Right lobe of liver (tissue), 6 donors: ENCODE measurements around the gene MUC6. TPM values are rescaled to one million over a fixed set of nuclear protein-coding genes. Genes with fewer than 3 reads are reported as not detected.
A peak's percentile ranks its signal among the peaks of the same experiment; 100 is the strongest.

Source experiments
- ATAC-seq, 4 donors: fragments of 200-7000 bp; cut with Tn5 transposase; one replicate each; pipeline ENCODE4 v1.9.1; 2020; ENCODE audit warnings: mild to moderate bottlenecking in 4 of 4, moderate library complexity in 4 of 4
- DNase-seq, 3 donors: peaks; one replicate each; pipeline ENCODE4 v3.0.0-alpha.2; 2020
- H3K27ac ChIP-seq, 3 donors: fragments of 200-600 bp; one replicate each; pipeline ENCODE4 v1.8.0; 2022
- H3K27me3 ChIP-seq, 2 donors: fragments of 200-600 bp; one replicate each; pipeline ENCODE4 v1.8.0; 2022
- H3K36me3 ChIP-seq, 4 donors: fragments of 200-600 bp; sonication (generic) in 1 of 4; one replicate each; pipeline versions ENCODE4 v1.5.1 to v1.8.0; 2017 to 2022; ENCODE audit warnings: control low read depth in 1 of 4
- H3K4me1 ChIP-seq, 4 donors: fragments of 200-600 bp; sonication (generic) in 1 of 4; one replicate each; pipeline versions ENCODE4 v1.5.1 to v1.8.0; 2017 to 2022; ENCODE audit warnings: control low read depth in 1 of 4
- H3K4me3 ChIP-seq, 3 donors: fragments of 200-600 bp; one replicate each; pipeline ENCODE4 v1.8.0; 2022
- H3K9me3 ChIP-seq, 4 donors: fragments of 200-600 bp; sonication (generic) in 1 of 4; one replicate each; pipeline versions ENCODE4 v1.5.1 to v1.8.0; 2017 to 2022; ENCODE audit warnings: control low read depth in 1 of 4
- POLR2A ChIP-seq: fragments of 450-650 bp; IDR thresholded peaks from one replicate; pipeline ENCODE4 v1.6.1; 2017; ENCODE audit warnings: antibody characterized with exemption, mild to moderate bottlenecking
- WGBS: methylation state at CpG from one replicate; pipeline ENCODE4 v1.1.6; 2018; ENCODE audit warnings: low coverage, low lambda C conversion rate; ENCODE audit not compliant: insufficient coverage; ENCODE audit errors: missing lambda C conversion rate; 5-methylcytosine and 5-hydroxymethylcytosine counted together
- intact Hi-C, 2 donors: fragments of 100-400 bp; cut with DNase I; formaldehyde crosslinking; loops; one replicate each; pipeline versions ENCODE4 v1.11.2 to v1.14.1; 2022
- total RNA-seq, 6 experiments: library from RNA; depleted of rRNA in 2 of 6; stranded (reverse); fragments of >200 nt in 2 of 6; fragmentation: NEBNext Ultra II Directional in 3 of 6; extraction: Animal tissue kit (Norgen Biotek cat#: 25700) in 3 of 6; gene quantifications; one replicate each; pipeline versions ENCODE4 v1.1.0 to v1.2.4, GENCODE V29; 2016 to 2023
- TF ChIP-seq, protein P1 (sequence below), 4 donors: fragments of 200-600 bp in 3 of 4; fragments of 450-650 bp in 1 of 4; IDR thresholded peaks; one replicate each; pipeline versions ENCODE4 v1.5.1 to v1.8.0; 2016 to 2022; ENCODE audit warnings: antibody characterized with exemption in 4 of 4, mild to moderate bottlenecking in 2 of 4
- donor health status: DM: no; HTN: yes; CAD: no.
- donor health status: DM: no; HTN: no; CAD: no.
- donor health status: DM: no; HTN: no; CAD: no.
- donor health status: DM: no; HTN: yes; CAD: no.
- donor health status: DM: no; HTN: yes; CAD: no.

The MUC6 gene
- total RNA-seq, 6 experiments from 2014 or later: 0.31 to 2.1 (median 0.72) TPM

DNA sequence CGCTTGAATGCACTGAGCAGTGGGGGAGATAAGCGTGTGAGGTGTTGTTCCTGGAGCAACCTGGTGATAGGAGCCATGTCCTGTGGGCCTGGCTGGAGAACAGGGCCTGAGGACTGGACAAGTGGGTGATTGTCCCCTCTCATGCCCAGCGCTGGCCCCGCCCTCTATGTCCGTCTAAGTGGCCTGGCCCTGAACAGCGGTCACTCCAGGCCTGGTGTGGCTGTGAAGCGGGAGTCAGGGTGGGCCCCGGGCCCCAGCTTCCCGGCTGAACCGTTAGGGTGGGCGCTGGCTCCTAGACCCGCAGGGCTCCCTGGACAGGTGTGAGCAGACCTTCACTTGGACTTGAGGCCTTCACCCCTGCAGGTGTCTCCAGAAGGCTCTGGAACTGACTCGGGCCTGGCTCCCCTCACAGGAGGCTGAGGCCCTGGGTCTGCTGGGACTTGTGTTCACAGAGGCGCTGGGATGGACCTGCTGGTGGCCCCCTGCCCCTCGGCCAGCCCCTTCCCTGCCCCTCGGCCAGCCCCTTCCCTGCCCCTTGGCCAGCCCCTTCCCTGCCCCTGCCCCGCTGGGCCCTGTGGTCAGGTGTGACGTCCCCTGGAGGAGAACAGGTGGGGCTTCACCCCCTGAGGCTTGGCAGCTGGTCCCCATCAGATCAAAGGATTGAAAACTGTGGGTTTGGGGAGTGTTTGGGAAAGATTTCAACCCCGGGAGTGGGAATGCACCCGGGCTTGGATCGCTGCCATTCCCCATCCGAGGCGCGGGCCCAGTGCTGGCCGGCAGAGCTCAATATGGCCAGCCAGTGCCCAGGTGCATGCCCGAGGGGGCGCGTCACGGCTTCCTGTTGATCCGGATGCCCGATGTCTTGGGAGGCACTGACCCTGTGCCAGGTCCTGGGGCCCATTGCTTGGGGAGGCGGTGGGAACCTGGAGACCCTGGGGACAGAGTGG is 3.2 kb upstream of the MUC6 start:
- Histone ChIP-seq H3K27ac (no peak overlapping the region), H3K4me3 (no peak overlapping the region), H3K9me3 (no peaks in the 10 kb centered on the region), H3K36me3 (no peaks in the 10 kb centered on the region), H3K27me3 (no peaks in the 10 kb centered on the region), H3K4me1 (no peaks in the 10 kb centered on the region)
- 93% methylated on average over 3 of the region's 32 CpGs for WGBS
- DNase-seq (peak in 1 of 3 donors; percentile 54), ATAC-seq (peak in 1 of 4 donors; percentile 15)
- intact Hi-C loops: no loop called here
- TF ChIP-seq, protein P1, sequence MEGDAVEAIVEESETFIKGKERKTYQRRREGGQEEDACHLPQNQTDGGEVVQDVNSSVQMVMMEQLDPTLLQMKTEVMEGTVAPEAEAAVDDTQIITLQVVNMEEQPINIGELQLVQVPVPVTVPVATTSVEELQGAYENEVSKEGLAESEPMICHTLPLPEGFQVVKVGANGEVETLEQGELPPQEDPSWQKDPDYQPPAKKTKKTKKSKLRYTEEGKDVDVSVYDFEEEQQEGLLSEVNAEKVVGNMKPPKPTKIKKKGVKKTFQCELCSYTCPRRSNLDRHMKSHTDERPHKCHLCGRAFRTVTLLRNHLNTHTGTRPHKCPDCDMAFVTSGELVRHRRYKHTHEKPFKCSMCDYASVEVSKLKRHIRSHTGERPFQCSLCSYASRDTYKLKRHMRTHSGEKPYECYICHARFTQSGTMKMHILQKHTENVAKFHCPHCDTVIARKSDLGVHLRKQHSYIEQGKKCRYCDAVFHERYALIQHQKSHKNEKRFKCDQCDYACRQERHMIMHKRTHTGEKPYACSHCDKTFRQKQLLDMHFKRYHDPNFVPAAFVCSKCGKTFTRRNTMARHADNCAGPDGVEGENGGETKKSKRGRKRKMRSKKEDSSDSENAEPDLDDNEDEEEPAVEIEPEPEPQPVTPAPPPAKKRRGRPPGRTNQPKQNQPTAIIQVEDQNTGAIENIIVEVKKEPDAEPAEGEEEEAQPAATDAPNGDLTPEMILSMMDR (IDR thresholded peaks at IDR 0.05): no peak
- no peak for TF ChIP-seq POLR2A

DNA sequence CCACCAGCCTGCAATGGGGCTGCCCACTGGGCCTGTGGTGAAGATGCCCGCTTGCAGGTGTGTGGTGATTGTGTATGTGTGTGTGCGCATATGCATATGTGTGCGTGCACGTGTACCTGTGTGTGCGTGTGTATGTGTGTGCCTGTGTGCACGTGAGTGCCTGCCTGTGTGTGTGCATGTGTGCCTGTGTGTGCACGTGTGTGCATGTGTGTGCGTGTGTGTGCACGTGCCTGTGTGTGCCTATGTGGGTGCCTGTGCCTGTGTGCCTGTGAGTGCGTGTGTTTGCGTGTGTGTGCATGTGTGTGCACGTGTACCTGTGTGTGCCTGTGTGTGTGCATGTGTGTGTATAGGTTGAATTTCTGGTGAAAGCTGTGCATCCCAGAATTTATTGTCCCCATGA is 2.4 kb upstream of the MUC6 start:
- no peak overlapping the region for H3K4me3 ChIP-seq
- no peaks in the 10 kb centered on the region for H3K36me3 ChIP-seq
- ATAC-seq: no peak
- no peak overlapping the region for H3K27ac ChIP-seq
- TF ChIP-seq POLR2A: no peak
- TF ChIP-seq, protein P1 (IDR thresholded peaks at IDR 0.05): no peak
- no peaks in the 10 kb centered on the region for H3K4me1 ChIP-seq
- no peak for DNase-seq
- H3K9me3 ChIP-seq: no peaks in the 10 kb centered on the region
- 90% methylated on average over 2 of the region's 12 CpGs for WGBS
- H3K27me3 ChIP-seq: no peaks in the 10 kb centered on the region
- intact Hi-C loops: no loop called here

DNA sequence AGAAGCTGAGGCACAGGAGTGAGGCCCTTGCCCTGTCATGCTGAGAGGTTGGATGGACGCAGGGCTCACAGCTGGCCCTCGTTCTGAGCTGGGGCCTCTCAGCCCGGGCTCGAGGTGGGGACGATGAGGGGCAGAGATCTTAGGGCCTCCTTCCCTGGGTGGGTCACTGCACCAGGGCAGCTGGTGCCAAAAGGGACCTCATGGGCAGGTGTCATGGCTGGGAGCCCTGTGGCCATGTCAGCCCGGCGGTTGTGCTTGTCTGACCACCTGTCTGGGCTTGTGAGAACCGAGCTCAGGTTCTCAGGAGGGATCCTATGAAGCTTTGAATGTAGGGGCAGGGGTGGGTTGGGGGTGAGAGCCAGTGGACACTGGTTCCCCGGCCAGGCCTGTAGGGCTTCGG is 1.8 kb upstream of the MUC6 start:
- ATAC-seq: no peak
- intact Hi-C loops: no loop called here

DNA sequence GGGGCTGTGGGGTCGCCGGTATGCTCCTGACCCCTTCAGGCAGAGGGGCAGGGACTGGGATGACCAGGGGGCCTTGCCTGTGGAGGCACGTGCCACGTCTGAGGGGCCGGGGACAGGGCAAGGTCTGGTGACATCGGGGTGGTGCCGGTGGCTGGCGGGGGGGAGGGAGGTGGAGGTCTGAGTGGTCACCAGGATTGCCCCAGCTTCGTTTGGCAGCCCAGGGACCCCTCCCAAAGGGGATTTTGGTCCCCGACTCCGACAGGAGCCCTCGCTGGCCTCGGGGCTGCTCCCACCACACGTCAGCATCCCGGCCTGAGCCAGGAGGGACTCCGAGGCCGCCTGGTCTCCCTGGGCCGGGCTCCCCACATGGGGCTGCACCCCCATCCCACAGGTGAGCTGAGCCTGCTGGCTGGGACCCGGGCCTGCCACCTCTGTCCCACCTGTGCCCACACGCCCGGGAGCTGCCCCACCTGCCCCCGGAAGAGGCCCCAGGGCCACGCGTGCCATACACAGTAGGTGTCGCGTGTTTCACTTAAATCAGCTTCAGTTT is 1.1 kb upstream of the MUC6 start:
- no CpG with 5 or more reads among the region's 26 CpGs for WGBS
- intact Hi-C loops: no loop called here
- Histone ChIP-seq H3K36me3 (no peaks in the 10 kb centered on the region), H3K4me3 (no peak overlapping the region), H3K4me1 (no peaks in the 10 kb centered on the region), H3K27ac (no peak overlapping the region), H3K9me3 (no peaks in the 10 kb centered on the region), H3K27me3 (no peaks in the 10 kb centered on the region)
- TF ChIP-seq, protein P1 (IDR thresholded peaks at IDR 0.05): no peak
- TF ChIP-seq POLR2A: no peak
- ATAC-seq (no peak), DNase-seq (no peak)

More for the DNA sequence above, 1.8 kb upstream of the MUC6 start:
- WGBS: 84% methylated on average over 7 of the region's 10 CpGs
- H3K4me3 ChIP-seq: no peak overlapping the region
- no peaks in the 10 kb centered on the region for H3K27me3 ChIP-seq
- no peaks in the 10 kb centered on the region for H3K4me1 ChIP-seq
- no peaks in the 10 kb centered on the region for H3K9me3 ChIP-seq
- no peak for DNase-seq
- no peaks in the 10 kb centered on the region for H3K36me3 ChIP-seq
- TF ChIP-seq, protein P1 (IDR thresholded peaks at IDR 0.05): no peak
- TF ChIP-seq POLR2A: no peak
- no peak overlapping the region for H3K27ac ChIP-seq
